Memory B cell (primary cell): Measurements from ENCODE around the gene TMUB2.
A peak's percentile ranks its signal among the peaks of the same experiment; 100 is the strongest.
"Not testable (repeated sequence)": the region's sequence is repeated elsewhere in the genome, so short reads cannot be mapped to it uniquely, and the experiment has no call there.

Experiments used
- ATAC-seq: fragments of 150-1000 bp; cut with Tn5 transposase; 2 replicates; pipeline ENCODE4 v1.10.0; 2021; ENCODE audit warnings: low read depth, mild to moderate bottlenecking, moderate library complexity
- DNase-seq, 2 donors: peaks; one replicate each; pipeline ENCODE4 v3.0.0; 2022; ENCODE audit warnings: low spot score in 2 of 2
- H3K27ac Mint-ChIP-seq: one replicate; pipeline ENCODE4 v1.8.0; 2022; ENCODE audit warnings: mild to moderate bottlenecking, moderate library complexity, mixed read lengths
- H3K27me3 Mint-ChIP-seq: one replicate; pipeline ENCODE4 v1.8.0; 2022; ENCODE audit warnings: mixed read lengths
- H3K36me3 Mint-ChIP-seq: one replicate; pipeline ENCODE4 v1.8.0; 2022; ENCODE audit warnings: mild to moderate bottlenecking, mixed read lengths
- H3K4me1 Mint-ChIP-seq: one replicate; pipeline ENCODE4 v1.8.0; 2022; ENCODE audit warnings: mixed read lengths
- H3K4me3 Mint-ChIP-seq: one replicate; pipeline ENCODE4 v1.8.0; 2022; ENCODE audit warnings: mild to moderate bottlenecking, moderate library complexity, mixed read lengths
- H3K9me3 Mint-ChIP-seq: one replicate; pipeline ENCODE4 v1.8.0; 2022; ENCODE audit warnings: mixed read lengths

The TMUB2 gene

DNA sequence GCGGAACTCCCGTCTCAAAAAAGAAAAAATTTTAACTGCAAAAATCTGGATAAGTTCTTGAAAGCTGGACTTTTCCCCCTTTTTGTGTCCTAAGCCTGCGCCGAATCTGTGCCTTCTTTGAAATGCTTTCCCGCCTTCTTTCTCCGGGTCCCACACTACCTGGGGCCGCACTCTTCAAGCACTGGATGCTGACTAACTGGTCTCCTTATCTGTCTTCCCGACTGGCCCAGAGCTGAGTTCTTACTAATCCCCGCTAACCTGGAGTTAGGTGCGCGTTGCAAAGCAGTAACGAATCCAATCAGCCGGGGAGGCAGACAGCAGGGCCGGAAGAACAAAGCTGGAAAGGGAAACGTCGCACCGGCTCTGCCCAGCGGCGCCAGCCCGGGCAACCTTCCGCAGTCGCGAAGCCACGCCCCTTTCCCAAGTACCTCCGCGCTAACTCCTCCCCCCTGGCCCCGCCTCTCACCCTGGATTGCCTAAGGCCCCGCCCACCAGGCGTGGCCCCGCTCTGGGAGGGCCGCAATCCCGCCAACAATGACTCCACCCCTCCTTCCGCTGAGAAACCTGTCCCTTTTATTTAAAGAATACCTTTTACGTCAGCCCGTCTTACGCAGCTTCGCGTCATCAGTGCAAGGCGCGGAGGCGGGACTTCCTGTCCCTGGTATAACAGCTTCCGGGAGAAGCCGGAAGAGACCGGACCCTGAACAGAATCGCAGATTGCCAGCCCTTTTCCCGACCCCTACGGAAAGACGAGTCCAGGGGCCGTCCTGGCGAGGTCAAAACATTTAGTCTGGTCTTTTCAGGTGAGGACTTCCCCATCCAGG lies at the start of gene TMUB2:
TSS of gene TMUB2 (plus strand) at position 666 of the 824 bp plus-strand sequence. CDS start 737 bp downstream, outside the sequence.
- H3K27ac Mint-ChIP-seq, result peak within 1 kb of the TSS; percentile 98
- H3K27me3 Mint-ChIP-seq, result no peaks in the 10 kb centered on the region
- no peaks in the 10 kb centered on the region for H3K9me3 Mint-ChIP-seq
- peaks cover 16% of the 10 kb centered on the region for H3K4me1 Mint-ChIP-seq
- DNase-seq (peak; percentile 99), ATAC-seq (peak; percentile 87)
- H3K4me3 Mint-ChIP-seq, result peak within 1 kb of the TSS; percentile 98
- H3K36me3 Mint-ChIP-seq, result peaks cover 10% of the 10 kb centered on the region

GRCh38 chr17:44137891-44138709 lies 48.7 kb upstream of the TMUB2 start:
- H3K4me1 Mint-ChIP-seq, result peaks cover 2% of the 10 kb centered on the region
- ATAC-seq (no peak), DNase-seq (no peak)
- H3K4me3 Mint-ChIP-seq, result no peak overlapping the region
- H3K27ac Mint-ChIP-seq, result no peak overlapping the region
- peaks cover 9% of the 10 kb centered on the region for H3K27me3 Mint-ChIP-seq
- H3K36me3 Mint-ChIP-seq, result no peaks in the 10 kb centered on the region
- H3K9me3 Mint-ChIP-seq, result no peaks in the 10 kb centered on the region

GRCh38 chr17:44143921-44144320 lies 42.9 kb upstream of the TMUB2 start:
- H3K4me1 Mint-ChIP-seq, H3K27me3 Mint-ChIP-seq, H3K36me3 Mint-ChIP-seq, DNase-seq, H3K9me3 Mint-ChIP-seq, ATAC-seq, H3K27ac Mint-ChIP-seq: not testable (repeated sequence)
- H3K4me3 Mint-ChIP-seq, result peak overlapping the region; percentile 24

DNA sequence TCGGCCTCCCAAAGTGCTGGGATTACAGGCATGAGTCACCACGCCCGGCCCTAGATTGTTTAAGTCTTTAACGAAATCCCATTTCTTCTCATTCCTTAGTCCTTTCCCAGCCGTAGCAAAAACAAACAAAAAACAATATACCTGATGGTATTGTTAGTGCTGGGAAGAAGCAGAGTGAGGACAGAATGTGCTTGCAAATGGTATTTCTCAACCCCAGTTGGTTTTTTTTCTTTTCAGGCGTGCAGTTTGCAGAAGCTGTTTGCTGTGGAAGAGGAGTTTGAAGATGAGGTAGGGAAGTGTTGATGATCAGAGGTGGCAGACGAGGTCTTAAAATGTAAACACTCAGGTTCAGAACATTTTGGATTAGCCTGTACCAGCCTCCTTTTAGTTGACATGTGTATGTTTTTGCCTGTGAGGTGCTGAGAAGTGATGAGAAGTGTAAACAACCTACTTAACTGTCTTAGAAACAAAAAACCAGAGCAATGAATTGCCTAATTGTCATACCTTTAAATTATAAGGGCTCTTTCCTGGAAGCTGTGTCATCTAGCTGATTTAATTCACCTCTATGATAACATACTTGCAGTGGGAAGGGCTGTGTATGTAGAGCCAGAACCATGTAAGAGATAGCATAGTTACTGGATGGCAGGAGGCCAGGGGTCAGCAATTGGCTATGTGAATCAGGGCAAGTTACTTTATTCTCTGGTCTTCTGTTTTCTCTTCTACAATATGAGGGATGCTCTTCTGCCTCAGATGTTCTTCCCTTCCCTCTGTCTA lies 41.6 kb upstream of the TMUB2 start:
- Mint-ChIP-seq H3K36me3 (no peaks in the 10 kb centered on the region), H3K4me3 (no peak overlapping the region), H3K4me1 (peaks cover 2% of the 10 kb centered on the region), H3K27me3 (peaks cover 1% of the 10 kb centered on the region), H3K27ac (no peak overlapping the region), H3K9me3 (no peaks in the 10 kb centered on the region)
- ATAC-seq, result no peak
- no peak for DNase-seq

DNA sequence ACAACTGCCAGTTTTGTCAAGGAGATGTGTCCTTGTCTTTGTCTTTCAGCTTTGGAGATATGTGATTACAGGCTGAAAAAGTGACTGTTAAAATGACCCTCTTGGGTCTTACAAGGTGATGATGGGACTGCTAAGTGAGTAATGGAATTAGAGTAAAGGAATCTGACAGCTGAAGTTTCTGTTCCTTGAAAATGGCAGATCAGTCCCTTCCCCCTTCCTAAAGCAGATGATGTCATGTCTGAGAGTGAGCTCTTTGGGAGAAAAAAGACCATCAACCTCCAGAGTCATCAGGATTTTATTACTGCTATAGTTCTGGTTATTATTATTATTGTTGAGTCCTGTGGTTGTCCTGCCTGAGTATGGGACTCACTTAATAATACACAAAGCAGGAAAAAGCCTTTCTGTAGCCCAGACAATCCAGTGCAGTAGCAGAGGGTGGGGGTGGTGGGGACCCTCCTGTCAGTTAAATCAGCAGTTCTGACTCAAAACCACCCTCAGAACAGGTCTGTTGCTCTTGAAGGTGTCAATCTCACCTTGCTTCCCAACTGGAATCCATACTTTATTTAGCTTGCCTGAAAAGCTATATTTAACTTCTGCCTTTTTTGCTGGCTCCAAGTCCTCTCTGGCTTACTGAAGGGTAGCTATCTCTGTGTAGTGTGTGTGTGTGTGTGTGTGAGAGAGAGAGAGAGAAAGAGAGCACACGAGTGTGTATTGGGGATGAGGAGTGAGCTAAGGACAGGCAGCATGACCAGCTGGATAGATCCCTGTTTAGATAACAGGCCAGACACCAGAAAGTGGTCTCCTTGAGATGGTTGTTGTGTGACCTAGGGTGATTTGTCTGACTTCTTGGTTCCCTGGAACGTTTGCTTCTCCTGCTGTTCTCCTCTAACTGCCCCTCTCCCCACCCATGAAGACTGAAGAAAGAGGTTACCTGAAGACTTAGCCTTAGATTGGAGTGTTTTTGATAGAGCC lies 40.1 kb upstream of the TMUB2 start:
- H3K36me3 Mint-ChIP-seq, result no peaks in the 10 kb centered on the region
- ATAC-seq (no peak), DNase-seq (no peak)
- H3K27ac Mint-ChIP-seq, result no peak overlapping the region
- H3K9me3 Mint-ChIP-seq, result no peaks in the 10 kb centered on the region
- no peaks in the 10 kb centered on the region for H3K27me3 Mint-ChIP-seq
- H3K4me3 Mint-ChIP-seq, result no peak overlapping the region
- H3K4me1 Mint-ChIP-seq, result peaks cover 2% of the 10 kb centered on the region

DNA sequence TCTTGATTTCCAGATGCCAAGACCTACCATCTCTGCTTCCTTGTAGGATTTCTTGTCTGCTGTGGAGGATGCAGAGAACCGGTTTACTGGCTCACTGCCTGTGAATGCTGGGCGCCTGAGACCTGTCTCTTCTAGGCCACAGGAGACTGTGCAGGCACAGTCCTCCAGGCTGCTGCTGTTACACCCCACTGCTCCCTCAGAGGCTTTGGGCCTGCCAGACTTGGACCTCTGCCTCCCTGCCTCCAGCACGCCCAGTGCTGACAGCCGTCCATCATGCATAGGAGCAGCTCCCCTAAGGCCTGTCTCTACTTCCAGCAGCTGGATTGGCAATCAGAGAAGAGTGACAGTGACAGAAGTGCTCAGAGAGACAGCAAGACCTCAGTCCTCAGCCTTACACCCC lies 39.0 kb upstream of the TMUB2 start:
- Mint-ChIP-seq H3K4me3 (no peak overlapping the region), H3K36me3 (no peaks in the 10 kb centered on the region), H3K9me3 (no peaks in the 10 kb centered on the region), H3K27me3 (no peaks in the 10 kb centered on the region), H3K27ac (no peak overlapping the region), H3K4me1 (no peaks in the 10 kb centered on the region)
- DNase-seq (no peak), ATAC-seq (no peak)

DNA sequence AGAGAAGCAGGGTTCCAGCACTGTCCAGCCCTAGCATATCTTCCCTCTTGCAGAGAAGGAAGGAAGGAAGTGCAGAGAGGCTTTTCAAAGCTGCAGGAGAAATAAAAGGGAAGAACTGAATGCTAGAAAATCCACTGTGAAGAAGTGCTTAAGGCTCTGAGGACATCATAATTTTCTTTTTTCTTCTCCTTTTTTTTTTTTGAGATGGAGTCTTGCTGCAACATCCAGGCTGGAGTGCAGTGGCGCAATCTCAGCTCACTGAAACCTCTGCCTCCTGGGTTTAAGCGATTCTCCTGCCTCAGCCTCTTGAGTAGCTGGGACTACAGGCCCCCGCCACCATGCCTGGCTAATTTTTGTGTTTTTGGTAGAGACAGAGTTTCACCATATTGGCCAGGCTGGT lies 37.7 kb upstream of the TMUB2 start:
- H3K4me1 Mint-ChIP-seq, H3K27me3 Mint-ChIP-seq, H3K36me3 Mint-ChIP-seq, H3K9me3 Mint-ChIP-seq, H3K27ac Mint-ChIP-seq, DNase-seq, H3K4me3 Mint-ChIP-seq, ATAC-seq: not testable (repeated sequence)

- DNase-seq (no peak), ATAC-seq (no peak)
- Mint-ChIP-seq H3K4me1 (no peaks in the 10 kb centered on the region), H3K27me3 (no peaks in the 10 kb centered on the region), H3K36me3 (no peaks in the 10 kb centered on the region), H3K27ac (no peak overlapping the region), H3K9me3 (no peaks in the 10 kb centered on the region), H3K4me3 (no peak overlapping the region)
Measured at GRCh38 chr17:44149750-44150329, 36.9 kb upstream of the TMUB2 start.

- ATAC-seq, result no peak
- DNase-seq, result no peak
- Mint-ChIP-seq H3K36me3 (no peaks in the 10 kb centered on the region), H3K9me3 (no peaks in the 10 kb centered on the region), H3K27me3 (no peaks in the 10 kb centered on the region), H3K27ac (no peak overlapping the region), H3K4me3 (no peak overlapping the region), H3K4me1 (no peaks in the 10 kb centered on the region)
Measured at GRCh38 chr17:44152875-44153274, 33.9 kb upstream of the TMUB2 start.

- no peaks in the 10 kb centered on the region for H3K27me3 Mint-ChIP-seq
- H3K27ac Mint-ChIP-seq, result no peak overlapping the region
Measured at GRCh38 chr17:44155488-44155887, 31.3 kb upstream of the TMUB2 start.

GRCh38 chr17:44159519-44160210 lies 27.1 kb upstream of the TMUB2 start:
- ATAC-seq, result no peak
- no peaks in the 10 kb centered on the region for H3K36me3 Mint-ChIP-seq

More at GRCh38 chr17:44155488-44155887, 31.3 kb upstream of the TMUB2 start:
- Mint-ChIP-seq H3K4me3 (no peak overlapping the region), H3K4me1 (no peaks in the 10 kb centered on the region), H3K36me3 (no peaks in the 10 kb centered on the region), H3K9me3 (no peaks in the 10 kb centered on the region)
- DNase-seq (no peak), ATAC-seq (no peak)

GRCh38 chr17:44164476-44164875 lies 22.3 kb upstream of the TMUB2 start:
- Mint-ChIP-seq H3K9me3 (no peaks in the 10 kb centered on the region), H3K36me3 (no peaks in the 10 kb centered on the region), H3K27me3 (no peaks in the 10 kb centered on the region), H3K4me1 (peaks cover 8% of the 10 kb centered on the region), H3K27ac (no peak overlapping the region), H3K4me3 (no peak overlapping the region)
- DNase-seq, result no peak
- ATAC-seq, result no peak

More at GRCh38 chr17:44159519-44160210, 27.1 kb upstream of the TMUB2 start:
- H3K4me1 Mint-ChIP-seq, result no peaks in the 10 kb centered on the region
- no peak overlapping the region for H3K4me3 Mint-ChIP-seq
- no peak for DNase-seq
- H3K9me3 Mint-ChIP-seq, result no peaks in the 10 kb centered on the region
- H3K27ac Mint-ChIP-seq, result no peak overlapping the region
- no peaks in the 10 kb centered on the region for H3K27me3 Mint-ChIP-seq
